IPS-18c (cell line): ENCODE measurements around the gene CEP68.
"Not testable (repeated sequence)": the region's sequence is repeated elsewhere in the genome, so short reads cannot be mapped to it uniquely, and the experiment has no call there.

Source experiments
- H3K4me3 ChIP-seq: 2 replicates; pipeline ENCODE4 v1.7.0; 2013; ENCODE audit warnings: low read depth, mild to moderate bottlenecking, low read length, moderate library complexity; ENCODE audit not compliant: insufficient read depth
- H3K9me3 ChIP-seq: one replicate; pipeline ENCODE4 v1.6.1; 2013; ENCODE audit warnings: mild to moderate bottlenecking, low read length, moderate library complexity; ENCODE audit not compliant: control insufficient read depth, insufficient read depth

CEP68 gene

GRCh38 chr2:65027616-65028244 is 28.5 kb upstream of the CEP68 start:
- Histone ChIP-seq H3K4me3 (no peak overlapping the region), H3K9me3 (no peaks in the 10 kb centered on the region)

DNA sequence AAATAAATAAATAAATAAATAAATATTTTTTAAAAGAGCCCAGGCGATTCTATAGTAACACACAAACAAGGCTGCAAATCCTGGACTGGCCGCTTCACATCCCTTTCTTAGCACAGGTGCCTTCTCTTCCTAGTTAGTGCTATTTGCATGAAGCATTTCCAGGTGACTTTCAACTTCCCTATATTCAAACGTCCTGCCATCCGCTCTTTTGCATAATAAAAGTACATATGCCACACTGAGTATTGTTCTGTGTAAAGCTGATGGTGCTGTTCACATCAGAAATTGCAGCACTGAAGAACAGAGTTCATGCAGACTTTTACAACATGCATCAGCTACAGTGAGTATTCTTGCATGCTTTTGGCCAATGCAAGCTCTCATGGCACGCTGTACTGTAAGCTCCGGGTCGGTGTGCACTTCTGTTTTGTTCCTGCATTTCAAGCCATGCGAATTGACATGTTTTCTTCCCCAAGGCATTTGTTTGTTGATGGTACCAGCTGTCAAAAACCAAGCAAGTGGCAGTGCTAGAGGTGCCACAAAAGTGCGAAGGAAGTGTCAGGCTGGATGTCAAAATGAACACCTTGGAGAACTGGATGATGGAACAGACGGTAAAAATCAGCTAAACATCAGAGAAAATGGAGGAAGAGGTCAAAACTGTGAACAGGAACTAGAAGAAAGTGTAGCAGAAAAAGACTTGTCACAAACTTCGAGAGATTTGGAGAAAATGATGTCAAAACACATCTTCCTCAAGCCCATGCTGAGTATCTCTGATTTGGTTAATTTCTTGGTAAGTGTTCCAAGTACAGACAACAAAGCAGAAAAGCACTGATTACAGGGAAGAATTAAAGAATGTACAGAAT is 25.5 kb upstream of the CEP68 start:
- Histone ChIP-seq H3K9me3 (no peaks in the 10 kb centered on the region), H3K4me3 (no peak overlapping the region)

GRCh38 chr2:65031341-65032018 is 24.7 kb upstream of the CEP68 start:
- H3K9me3 ChIP-seq, result no peaks in the 10 kb centered on the region
- no peak overlapping the region; the same call in 1 of the 2 replicates for H3K4me3 ChIP-seq

- H3K4me3 ChIP-seq, result no peak overlapping the region; the same call in 1 of the 2 replicates
- H3K9me3 ChIP-seq, result no peaks in the 10 kb centered on the region
These were observed 23.9 kb upstream of the CEP68 start for GRCh38 chr2:65032019-65032975.

DNA sequence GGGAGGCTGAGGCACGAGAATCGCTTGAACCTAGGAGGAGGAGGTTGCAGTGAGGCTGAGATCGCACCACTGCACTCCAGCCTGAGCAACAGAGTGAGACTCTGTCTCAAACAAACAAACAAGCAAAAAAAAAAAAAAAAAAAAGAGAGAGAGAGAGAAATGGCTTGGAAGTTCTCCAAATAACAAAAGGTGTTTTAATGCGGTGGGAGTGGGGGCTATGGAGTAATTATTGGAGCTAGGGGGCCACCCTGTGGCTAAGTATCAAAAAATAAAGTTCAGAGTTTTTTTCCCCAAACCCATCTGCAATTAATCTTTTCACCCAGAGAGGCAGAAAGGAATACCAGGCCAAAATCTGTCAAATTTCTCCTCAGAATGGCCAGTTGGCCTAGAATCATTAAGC is 23.0 kb upstream of the CEP68 start:
- Histone ChIP-seq H3K4me3 (no peak overlapping the region), H3K9me3 (no peaks in the 10 kb centered on the region)

DNA sequence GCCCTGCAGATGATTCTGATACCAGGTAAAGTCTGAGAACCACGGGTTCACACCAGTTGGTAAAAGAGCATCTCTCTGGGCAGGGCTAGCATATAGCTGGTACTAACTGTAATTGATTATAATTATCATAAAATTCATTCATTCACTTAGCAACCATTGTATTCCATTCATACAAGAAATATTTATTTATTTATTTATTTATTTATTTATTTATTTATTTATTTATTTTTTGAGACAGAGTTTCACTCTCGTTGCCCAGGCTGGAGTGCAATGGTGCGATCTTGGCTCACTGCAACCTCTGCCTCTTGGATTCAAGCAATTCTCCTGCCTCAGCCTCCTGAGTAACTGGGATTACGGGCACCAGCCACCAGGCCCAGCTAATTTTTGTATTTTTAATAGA is 22.5 kb upstream of the CEP68 start:
- H3K4me3 ChIP-seq, H3K9me3 ChIP-seq: not testable (repeated sequence)

- Histone ChIP-seq H3K9me3 (no peaks in the 10 kb centered on the region), H3K4me3 (no peak overlapping the region)
These were observed 20.8 kb upstream of the CEP68 start for GRCh38 chr2:65035351-65035943.

DNA sequence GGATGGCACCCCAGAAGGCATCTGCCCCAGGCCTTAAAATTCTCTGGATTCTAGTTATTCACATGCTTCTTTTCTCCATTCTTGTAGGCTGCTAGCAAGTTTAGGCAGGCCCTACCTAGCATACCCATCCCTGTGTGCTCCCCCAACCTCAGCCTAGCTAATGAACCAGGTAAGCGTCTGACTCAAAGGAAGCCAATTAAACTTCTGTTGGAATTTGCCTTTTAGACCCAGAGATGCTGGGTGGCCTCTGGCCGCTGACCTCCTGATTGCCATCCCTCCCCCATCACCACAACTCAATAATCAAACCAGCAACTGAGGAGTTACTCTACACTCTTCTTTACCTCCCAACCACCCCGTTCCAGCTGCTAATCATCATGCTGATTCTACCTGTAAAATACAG is 19.0 kb upstream of the CEP68 start:
- Histone ChIP-seq H3K4me3 (no peak overlapping the region), H3K9me3 (no peaks in the 10 kb centered on the region)

DNA sequence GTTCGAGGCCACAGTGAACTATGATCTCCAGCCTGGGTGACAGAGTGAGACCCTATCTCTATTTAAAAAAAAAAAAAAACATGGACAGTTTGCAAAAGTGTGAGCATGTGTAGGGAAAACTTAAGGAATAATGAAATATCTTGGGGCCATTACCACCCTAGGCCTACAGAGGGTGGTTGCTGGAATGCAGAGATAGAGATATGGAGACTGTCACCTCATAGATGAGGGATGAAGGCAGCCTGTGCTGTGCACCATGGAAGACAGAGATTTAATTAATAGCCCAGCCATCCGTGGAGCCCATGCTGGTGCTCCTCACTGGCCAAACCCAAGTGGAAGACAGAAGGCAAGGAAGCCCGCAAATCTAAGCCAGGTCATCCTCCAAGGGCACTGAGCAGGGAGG is 16.6 kb upstream of the CEP68 start:
- Histone ChIP-seq H3K4me3 (no peak overlapping the region), H3K9me3 (no peaks in the 10 kb centered on the region)

- Histone ChIP-seq H3K9me3 (no peaks in the 10 kb centered on the region), H3K4me3 (no peak overlapping the region)
These were observed 15.6 kb upstream of the CEP68 start for GRCh38 chr2:65040400-65041261.

GRCh38 chr2:65043001-65043400 is 13.2 kb upstream of the CEP68 start:
- no peak overlapping the region for H3K4me3 ChIP-seq
- no peaks in the 10 kb centered on the region for H3K9me3 ChIP-seq

- no peak overlapping the region for H3K4me3 ChIP-seq
- no peaks in the 10 kb centered on the region for H3K9me3 ChIP-seq
These were observed 12.0 kb upstream of the CEP68 start for GRCh38 chr2:65044097-65044735.

GRCh38 chr2:65045651-65046050 is 10.6 kb upstream of the CEP68 start:
- no peak overlapping the region for H3K4me3 ChIP-seq
- H3K9me3 ChIP-seq, result no peaks in the 10 kb centered on the region

DNA sequence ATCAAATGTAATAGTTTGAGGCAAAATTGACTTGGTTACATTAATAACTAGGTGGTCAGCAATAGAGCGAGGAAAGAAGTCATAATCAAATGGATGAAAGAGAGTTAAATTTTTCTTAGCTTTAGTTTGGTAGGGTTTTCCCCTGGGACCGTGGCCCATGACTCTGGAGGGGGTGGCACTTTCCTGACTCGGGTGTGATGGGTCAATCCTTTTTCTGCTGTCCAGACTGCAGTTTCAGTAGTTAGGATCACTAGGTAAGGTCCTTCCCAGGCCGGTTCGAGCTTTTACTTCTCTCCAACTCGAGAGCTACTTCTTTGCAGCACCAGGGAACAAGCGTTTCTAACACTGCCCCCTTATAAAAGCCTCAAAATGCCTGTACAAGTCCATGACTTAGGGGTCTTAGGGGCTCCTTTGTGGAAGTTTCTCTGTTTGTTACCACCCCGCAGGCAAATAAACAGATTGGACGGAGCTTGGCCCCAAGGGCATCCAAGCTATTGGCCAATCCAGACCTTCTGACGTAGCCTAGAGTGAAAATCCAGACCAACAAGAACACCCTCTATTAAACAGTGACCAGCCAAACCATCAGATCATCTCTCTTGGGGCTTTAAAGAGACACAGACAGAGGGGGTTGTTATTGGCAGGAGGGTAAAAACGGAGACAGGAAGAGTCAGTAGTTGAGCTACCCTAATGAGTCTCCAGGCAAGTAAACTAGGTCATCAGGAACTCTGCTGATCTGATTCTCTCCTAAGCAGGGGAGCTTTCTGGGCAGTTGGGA is 9.4 kb upstream of the CEP68 start:
- H3K9me3 ChIP-seq, result no peaks in the 10 kb centered on the region

More for the DNA sequence above, 9.4 kb upstream of the CEP68 start:
- no peak overlapping the region for H3K4me3 ChIP-seq
